Measurements from ENCODE around the gene RFX1. TPM values are rescaled to one million over a fixed set of nuclear protein-coding genes. Genes with fewer than 3 reads are reported as not detected.

RFX1 gene
- total RNA-seq, 1 donor from 2014 or later: 3.3 TPM

- no peaks in the 10 kb centered on the region for H3K27me3 ChIP-seq
- no peaks in the 10 kb centered on the region for H3K9me3 ChIP-seq
- peaks cover 70 to 71% of the 10 kb centered on the region in 2 donors for H3K36me3 ChIP-seq
- H3K4me1 ChIP-seq: no peaks in the 10 kb centered on the region
- no peak for TF ChIP-seq CTCF (IDR thresholded peaks at IDR 0.05)
- H3K27ac ChIP-seq: no peak overlapping the region
- intact Hi-C loops (cut with DNase I): no loop called here
- DNase-seq (ENCODE audit: low spot score in 2 of 2): no peak
- no peak overlapping the region for H3K4me3 ChIP-seq
Measured at GRCh38 chr19:13959141-13959961, 46.8 kb downstream of the RFX1 start.

GRCh38 chr19:13958043-13958442 is 48.1 kb downstream of the RFX1 start:
- H3K36me3 ChIP-seq: peaks cover 64 to 68% of the 10 kb centered on the region in 2 donors
- H3K27me3 ChIP-seq: no peaks in the 10 kb centered on the region
- no peak overlapping the region for H3K27ac ChIP-seq
- H3K4me3 ChIP-seq: no peak overlapping the region
- TF ChIP-seq CTCF (IDR thresholded peaks at IDR 0.05): no peak
- intact Hi-C loops (cut with DNase I): no loop called here
- no peak for DNase-seq (ENCODE audit: low spot score in 2 of 2)
- H3K9me3 ChIP-seq: no peaks in the 10 kb centered on the region
- H3K4me1 ChIP-seq: peaks cover 5 to 11% of the 10 kb centered on the region in 2 donors

GRCh38 chr19:13957051-13957450 is 49.1 kb downstream of the RFX1 start:
- no peak for DNase-seq (ENCODE audit: low spot score in 2 of 2)
- H3K27me3 ChIP-seq: no peaks in the 10 kb centered on the region
- intact Hi-C loops (cut with DNase I): no loop called here
- H3K4me3 ChIP-seq: no peak overlapping the region
- TF ChIP-seq CTCF (IDR thresholded peaks at IDR 0.05): no peak
- peaks cover 56 to 63% of the 10 kb centered on the region in 2 donors for H3K36me3 ChIP-seq
- H3K27ac ChIP-seq: no peak overlapping the region
- H3K9me3 ChIP-seq: no peaks in the 10 kb centered on the region
- H3K4me1 ChIP-seq: peaks cover 6 to 12% of the 10 kb centered on the region in 2 donors

- Histone ChIP-seq H3K27me3 (no peaks in the 10 kb centered on the region), H3K36me3 (peaks cover 50 to 62% of the 10 kb centered on the region in 2 donors), H3K4me3 (no peak overlapping the region), H3K27ac (no peak overlapping the region), H3K4me1 (peaks cover 6 to 12% of the 10 kb centered on the region in 2 donors), H3K9me3 (no peaks in the 10 kb centered on the region)
- intact Hi-C loops (cut with DNase I): no loop called here
- no peak for DNase-seq (ENCODE audit: low spot score in 2 of 2)
- TF ChIP-seq CTCF (IDR thresholded peaks at IDR 0.05): no peak
Measured at GRCh38 chr19:13956365-13956744, 49.8 kb downstream of the RFX1 start.

- intact Hi-C loops (cut with DNase I): no loop called here
- DNase-seq (ENCODE audit: low spot score in 2 of 2): no peak
- H3K36me3 ChIP-seq: peaks cover 50 to 56% of the 10 kb centered on the region in 2 donors
Measured at GRCh38 chr19:13955662-13956364, 50.3 kb downstream of the RFX1 start.

More at GRCh38 chr19:13955662-13956364, 50.3 kb downstream of the RFX1 start:
- H3K4me3 ChIP-seq: no peak overlapping the region
- H3K27me3 ChIP-seq: no peaks in the 10 kb centered on the region
- H3K27ac ChIP-seq: no peak overlapping the region
- no peaks in the 10 kb centered on the region for H3K9me3 ChIP-seq
- TF ChIP-seq CTCF (IDR thresholded peaks at IDR 0.05): no peak
- peaks cover 6 to 12% of the 10 kb centered on the region in 2 donors for H3K4me1 ChIP-seq
